IPS-18c (cell line): ENCODE measurements around the gene SLC7A11.
A peak's percentile ranks its signal among the peaks of the same experiment; 100 is the strongest.
"Not testable (repeated sequence)": the region's sequence is repeated elsewhere in the genome, so short reads cannot be mapped to it uniquely, and the experiment has no call there.

ENCODE experiments used
- H3K4me3 ChIP-seq: 2 replicates; pipeline ENCODE4 v1.7.0; 2013; ENCODE audit warnings: low read depth, mild to moderate bottlenecking, low read length, moderate library complexity; ENCODE audit not compliant: insufficient read depth
- H3K9me3 ChIP-seq: one replicate; pipeline ENCODE4 v1.6.1; 2013; ENCODE audit warnings: mild to moderate bottlenecking, low read length, moderate library complexity; ENCODE audit not compliant: control insufficient read depth, insufficient read depth

SLC7A11 gene

DNA sequence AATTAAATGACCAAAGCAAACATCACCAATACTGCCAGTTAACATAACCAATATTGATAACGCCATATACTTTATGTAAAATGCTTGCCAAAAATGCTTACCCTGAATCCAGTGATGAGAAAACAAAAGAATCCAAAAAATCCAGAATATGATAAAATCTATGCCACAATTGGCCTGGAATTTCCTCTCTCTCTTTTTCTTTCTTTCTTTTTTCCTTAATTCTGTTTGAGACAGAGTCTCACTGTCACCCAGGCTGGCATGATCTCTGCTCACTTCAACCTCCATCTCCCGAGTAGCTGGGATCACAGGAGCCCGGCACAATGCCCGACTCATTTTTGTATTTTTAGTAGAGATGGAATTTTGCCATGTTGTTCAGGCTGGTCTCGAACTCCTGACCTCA is 9.8 kb upstream of the SLC7A11 start:
- no peak overlapping the region for H3K4me3 ChIP-seq
- H3K9me3 ChIP-seq: no peaks in the 10 kb centered on the region

DNA sequence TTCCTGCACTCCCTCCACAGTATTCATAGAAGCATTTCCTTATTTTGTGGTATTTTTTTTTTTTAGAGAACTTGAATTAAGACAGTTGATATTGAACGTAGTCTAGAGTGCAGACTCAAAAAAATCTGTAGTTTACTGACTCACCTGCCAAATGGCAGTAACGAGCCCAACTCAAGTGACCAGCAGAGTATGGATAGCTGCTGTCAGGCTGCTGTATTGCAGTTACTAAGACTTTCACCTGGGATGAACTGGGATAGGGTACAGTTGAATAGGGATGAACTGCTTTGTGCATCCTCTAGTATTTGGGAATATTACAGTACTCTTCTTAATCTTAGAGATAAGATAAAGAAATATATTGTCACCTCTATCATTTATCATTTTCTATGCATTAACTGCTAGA is 7.0 kb upstream of the SLC7A11 start:
- Histone ChIP-seq H3K9me3 (no peaks in the 10 kb centered on the region), H3K4me3 (no peak overlapping the region)

DNA sequence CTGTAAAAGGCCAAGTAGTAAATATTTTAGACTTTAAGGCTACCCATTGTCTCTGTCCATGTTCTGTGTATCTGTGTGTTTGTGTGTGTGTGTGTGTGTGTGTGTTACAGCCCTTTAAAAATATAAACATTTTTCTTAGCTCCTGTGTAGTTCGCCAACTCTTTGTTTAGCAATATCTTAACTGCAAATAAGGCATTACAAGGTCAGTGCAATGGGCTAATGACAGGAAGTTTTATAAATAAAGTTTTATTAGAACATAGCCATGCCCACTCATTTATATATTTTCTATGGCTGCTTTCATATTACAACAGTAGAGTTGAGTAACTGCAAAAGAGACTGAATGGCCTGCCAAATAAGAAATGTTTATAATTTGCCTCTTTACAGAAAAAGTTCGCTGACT is 5.9 kb upstream of the SLC7A11 start:
- Histone ChIP-seq H3K9me3 (no peaks in the 10 kb centered on the region), H3K4me3 (no peak overlapping the region)

DNA sequence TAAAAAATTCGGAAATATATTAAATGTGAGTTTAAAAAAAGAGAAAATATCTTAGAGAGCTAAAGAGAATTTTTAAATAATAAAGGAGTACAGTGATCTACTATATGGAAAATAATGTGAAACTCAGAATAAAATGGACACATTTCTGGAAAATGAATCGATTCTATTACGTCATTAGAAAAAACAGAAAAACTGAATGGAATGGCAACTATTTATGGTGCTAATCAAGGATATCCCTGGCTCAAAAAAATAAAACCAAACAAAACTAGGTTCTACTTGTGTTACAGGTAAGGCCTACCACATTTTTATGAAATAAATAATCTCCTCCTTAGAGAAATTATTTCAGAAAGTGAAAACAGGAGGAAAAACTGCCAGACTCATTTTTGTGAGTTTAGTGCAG is 5.5 kb upstream of the SLC7A11 start:
- no peaks in the 10 kb centered on the region for H3K9me3 ChIP-seq
- no peak overlapping the region for H3K4me3 ChIP-seq

DNA sequence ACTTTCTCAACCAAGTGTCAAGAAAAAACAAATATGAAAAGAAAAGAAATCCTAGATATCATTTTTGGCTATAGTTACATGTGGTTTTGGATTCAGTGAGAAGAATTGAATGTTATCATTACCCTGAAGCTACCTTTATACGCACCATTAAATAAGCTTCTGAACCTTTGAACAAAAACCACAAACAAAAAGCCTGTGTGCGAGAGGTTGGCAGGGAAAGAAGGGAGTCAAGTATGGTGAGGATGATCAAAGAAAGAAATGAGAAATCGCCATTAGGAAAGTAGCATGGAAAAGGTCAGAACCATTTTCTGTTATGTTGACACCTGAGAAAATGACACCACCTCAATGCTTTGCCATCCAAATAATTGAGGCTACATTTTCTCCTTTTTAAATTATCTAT is 1.2 kb upstream of the SLC7A11 start:
- H3K4me3 ChIP-seq: no peak overlapping the region
- H3K9me3 ChIP-seq: no peaks in the 10 kb centered on the region

DNA sequence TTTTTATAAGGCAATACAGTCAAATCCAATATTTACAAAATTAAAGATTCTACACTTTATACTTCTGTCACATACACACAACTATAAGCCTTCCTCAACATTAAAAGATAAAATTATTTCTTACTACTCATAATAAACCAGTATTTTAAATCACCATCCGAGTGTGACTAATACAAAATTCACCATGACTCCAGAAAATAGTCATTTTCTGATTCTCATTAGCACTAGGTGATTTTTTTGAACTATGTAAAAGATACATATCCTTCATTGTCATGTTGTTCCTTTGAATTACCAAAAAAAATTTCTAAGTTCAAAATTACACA is 646 bp upstream of the SLC7A11 start:
- Histone ChIP-seq H3K9me3 (no peaks in the 10 kb centered on the region), H3K4me3 (no peak overlapping the region)

DNA sequence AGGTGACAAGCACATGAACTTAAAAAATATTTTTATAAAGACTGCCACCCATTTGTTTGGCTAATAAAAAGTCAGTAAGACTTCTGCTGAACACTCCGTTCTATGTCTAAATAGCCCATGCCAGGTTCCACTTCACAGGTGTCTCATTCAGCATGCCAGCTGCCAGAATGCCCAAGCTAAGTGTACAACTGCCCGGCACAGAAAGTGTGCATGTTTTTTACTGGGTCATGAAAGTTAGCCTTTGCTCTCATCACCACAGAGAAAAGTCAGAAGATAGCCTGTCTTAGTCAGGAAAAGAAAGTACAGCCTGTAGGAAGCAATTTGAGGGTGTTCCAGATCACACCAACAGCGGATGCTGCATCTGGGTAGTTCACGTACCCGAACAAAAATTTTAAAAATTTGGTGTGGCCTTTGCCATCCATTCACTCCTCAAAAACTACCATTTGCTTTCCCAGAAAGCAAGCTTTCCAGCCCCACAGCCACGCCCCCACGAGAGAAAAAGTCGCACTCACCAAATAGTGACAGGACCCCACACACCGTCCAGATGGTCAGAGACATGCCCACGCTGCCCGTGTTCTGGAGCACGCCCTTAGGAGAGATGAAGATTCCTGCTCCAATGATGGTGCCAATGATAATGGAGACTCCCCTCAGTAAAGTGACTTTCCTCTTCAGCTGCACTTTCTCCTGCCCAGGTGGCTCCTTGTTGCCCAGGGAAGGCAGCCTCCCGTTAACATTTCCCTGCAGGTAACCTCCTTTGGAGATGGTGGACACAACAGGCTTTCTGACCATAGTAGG is 671 bp downstream of the SLC7A11 start:
- Histone ChIP-seq H3K4me3 (peak overlapping the region; percentile 48), H3K9me3 (no peaks in the 10 kb centered on the region)

DNA sequence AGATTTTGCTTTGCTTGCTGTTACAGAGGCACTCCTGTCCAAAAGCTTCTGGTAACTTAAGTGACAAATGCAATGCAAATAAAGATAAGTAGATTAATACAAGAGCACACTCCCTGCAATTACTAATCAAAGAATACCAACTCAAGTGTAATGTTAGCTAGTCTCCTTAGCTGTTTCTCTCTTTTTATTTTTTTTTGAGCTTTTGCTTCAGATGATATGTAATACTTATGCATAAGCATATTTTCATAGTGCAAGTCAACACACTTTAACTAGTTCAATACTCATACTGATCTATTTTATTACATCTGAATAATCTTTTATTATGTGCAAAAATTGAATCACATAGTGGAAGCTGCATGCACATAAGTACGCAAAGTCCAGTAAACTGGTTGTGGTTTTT is 2.7 kb downstream of the SLC7A11 start:
- Histone ChIP-seq H3K4me3 (no peak overlapping the region), H3K9me3 (no peaks in the 10 kb centered on the region)

DNA sequence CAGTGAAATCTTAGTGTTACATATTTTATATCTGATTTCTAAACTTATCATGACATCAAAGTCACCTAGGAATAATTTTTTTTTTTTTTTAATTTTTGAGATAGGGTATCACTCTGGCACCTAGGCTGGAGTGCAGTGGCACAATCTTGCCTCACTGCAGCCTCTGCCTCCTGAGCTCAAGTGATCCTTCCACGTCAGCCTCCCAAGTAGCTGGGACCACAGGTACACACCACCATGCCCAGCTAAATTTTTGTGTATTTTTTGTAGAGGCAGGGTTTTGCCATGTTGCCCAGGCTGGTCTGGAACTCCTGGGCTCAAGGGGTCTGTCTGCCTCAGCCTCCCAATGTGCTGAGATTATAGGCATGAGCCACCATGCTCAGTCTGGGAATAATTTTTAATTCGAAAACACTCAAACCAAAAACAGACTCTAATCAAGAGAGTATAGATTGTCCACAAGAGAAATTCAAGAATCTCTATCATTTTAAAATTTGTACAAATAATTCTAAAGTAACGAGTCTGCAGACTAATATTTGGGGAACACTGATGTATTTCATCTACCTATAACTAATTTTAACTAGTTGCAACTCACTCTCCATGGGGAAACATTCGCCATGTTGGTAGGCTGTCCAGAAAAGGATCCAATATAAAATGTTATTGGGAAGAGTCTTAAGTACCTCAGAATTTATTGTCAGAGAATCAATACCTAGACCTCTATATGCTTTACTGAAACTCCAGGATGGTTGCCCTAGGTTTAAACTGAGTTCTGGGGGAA is 3.4 kb downstream of the SLC7A11 start:
- no peak overlapping the region; the same call in 1 of the 2 replicates for H3K4me3 ChIP-seq

DNA sequence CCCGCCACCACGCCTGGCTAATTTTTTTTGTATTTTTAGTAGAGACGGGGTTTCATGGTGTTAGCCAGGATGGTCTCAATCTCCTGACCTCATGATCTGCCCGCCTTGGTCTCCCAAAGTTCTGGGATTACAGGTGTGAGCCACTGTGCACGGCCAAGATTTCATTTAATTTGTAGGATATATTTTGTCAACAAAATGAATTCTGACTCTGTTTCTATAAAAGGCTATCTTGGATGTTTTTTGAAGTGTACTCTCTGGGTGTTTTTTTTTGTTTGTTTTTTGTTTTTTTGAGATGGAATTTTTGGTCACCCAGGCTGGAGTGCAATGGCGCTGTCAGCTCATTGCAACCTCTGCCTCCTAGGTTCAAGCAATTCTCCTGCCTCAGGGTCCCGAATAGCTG is 5.0 kb downstream of the SLC7A11 start:
- H3K9me3 ChIP-seq, H3K4me3 ChIP-seq: not testable (repeated sequence)

More for the DNA sequence above, 3.4 kb downstream of the SLC7A11 start:
- no peaks in the 10 kb centered on the region for H3K9me3 ChIP-seq

DNA sequence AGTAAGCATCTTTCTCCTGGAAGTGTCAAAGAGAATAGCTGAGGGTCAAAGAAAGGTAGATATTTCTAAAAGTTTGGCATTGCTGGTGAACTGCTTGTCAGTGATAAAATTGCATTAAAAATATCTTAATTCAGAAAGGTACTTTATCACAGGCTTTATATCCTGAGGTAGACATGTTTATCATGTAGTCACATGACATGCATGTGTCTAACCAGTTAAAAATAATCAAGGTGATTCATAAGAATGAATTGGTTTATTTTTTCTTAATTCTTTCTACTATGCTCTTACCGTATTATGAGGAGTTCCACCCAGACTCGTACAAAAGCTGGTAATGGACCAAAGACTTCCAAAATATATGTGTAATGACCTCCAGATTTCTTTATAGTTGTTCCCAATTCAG is 6.1 kb downstream of the SLC7A11 start:
- Histone ChIP-seq H3K4me3 (no peak overlapping the region), H3K9me3 (no peaks in the 10 kb centered on the region)

DNA sequence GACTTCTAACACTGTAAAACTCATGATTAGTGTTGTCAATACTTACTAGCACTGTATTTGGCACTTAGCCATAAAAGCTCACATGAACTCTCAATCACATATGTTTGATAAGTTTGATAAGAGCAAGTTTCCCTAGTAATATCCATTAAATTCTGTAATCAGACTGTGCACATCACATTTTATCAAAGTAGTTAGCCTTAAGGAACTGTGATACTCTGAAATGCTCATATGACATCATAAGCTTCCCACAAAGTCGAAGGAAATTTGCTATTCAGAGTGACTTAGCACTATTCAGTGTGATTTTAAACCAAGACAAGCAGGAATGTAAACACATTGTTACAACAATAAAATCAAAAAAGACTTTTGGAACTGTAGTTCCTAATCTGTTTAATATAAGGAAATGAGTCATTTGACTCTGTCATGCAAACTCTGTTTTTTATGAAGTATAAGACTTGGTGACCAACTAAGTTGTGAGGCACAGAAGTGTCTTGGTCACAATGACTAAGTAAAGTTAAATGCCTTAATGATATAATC is 6.7 kb downstream of the SLC7A11 start:
- H3K4me3 ChIP-seq: no peak overlapping the region
- no peaks in the 10 kb centered on the region for H3K9me3 ChIP-seq

DNA sequence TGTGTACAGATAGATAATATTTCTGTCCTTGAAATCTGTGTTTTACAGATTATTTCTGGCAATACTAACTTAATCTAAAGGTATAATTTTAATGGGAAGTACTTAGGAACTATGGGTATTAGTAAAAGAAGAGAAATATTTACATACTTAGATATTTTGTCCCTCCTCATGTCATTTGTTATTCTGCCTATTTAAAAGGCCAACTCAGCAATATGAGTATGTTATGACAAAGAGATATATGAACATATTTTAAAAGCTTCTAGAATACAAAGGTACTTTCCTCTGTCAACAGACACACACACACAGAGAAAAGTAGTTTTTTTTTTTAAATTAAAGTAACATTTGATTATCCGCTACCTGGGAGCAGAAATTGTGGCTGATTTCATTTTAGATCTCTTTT is 7.9 kb downstream of the SLC7A11 start:
- H3K9me3 ChIP-seq: no peaks in the 10 kb centered on the region
- no peak overlapping the region for H3K4me3 ChIP-seq

DNA sequence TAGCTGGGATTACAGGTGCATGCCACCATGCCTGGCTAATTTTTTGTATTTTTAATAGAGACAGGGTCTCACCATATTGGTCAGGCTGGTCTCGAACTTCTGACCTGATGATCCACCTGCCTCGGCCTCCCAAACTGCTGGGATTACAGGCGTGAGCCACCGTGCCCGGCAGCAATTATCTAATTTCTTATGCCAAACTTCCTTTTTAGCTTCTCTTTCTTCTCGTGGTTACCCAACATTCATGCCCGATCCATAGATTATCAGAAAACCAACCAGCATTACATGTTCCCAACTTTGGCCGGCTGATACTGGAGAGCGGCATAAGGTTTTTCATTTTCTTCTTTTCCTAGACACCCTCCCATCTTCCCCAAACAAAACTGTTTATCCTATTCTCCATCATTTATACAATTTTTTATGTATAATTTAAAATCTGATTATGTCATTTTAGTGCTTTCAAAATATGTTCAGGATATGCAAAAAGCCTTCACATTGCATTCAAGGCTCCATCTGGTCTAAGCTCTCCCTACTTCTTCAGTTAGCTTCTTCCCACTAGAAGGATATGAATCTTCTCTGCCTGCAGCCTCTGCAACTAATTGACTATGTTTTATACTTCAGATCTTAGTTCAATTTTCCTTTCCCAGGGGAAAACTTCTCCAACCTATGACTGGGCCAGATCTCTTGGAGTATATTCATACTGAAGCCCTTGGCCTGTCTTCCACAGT is 8.7 kb downstream of the SLC7A11 start:
- Histone ChIP-seq H3K9me3 (no peaks in the 10 kb centered on the region), H3K4me3 (no peak overlapping the region)

DNA sequence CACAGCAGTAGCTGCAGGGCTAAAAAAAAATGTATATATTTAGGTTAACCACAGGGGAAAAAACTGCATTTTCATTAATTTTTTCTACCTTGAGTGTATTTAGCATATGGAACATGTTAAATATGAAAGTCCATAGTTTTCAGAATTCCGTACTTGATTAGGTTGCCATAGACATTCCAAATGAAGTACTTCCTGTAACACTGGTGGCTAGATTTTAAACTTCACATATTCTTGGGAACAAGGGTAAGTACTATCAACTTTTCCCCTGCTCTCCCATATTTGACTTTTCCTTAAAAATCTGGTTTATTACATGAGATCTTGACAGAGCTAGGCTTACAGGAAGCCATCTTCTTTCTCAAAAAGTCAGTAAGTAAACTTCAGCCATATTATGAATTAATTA is 9.8 kb downstream of the SLC7A11 start:
- Histone ChIP-seq H3K9me3 (no peaks in the 10 kb centered on the region), H3K4me3 (no peak overlapping the region)

DNA sequence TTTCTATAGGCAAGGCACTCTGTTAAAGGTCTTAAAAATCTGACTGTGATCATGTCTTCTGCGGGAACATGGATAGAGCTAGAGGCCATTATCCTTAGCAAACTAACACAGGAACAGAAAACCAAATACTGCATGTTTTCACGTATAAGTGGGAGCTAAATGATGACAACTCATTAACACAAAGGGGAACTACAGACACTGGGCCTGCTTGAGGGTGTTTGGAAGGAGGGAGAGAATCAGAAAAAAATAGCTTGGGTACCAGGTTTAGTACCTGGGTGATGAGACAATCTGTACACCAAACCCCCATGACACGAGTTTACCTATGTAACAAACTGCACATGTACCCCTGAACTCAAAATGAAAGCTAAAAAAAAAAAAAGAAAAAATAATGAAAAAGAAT is 12.1 kb downstream of the SLC7A11 start:
- Histone ChIP-seq H3K4me3 (no peak overlapping the region), H3K9me3 (no peaks in the 10 kb centered on the region)

DNA sequence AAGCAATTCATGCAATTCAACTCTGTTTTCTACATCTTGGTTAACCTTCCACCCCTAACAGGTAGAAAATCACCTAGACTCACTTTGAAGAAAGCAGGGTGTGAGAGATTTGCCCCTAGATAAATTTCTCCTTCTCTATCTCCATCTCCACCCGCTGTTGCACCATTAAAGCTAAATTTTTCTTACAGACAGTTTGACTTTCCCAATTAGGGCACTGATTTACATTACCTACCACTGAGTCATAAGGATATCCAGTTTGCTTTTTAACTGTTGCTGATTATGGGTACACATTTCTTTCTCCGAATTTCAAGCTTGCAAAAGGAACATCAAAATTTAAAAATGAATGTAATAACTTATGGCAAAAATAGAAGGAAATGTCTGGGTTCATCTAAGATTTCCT is 13.0 kb downstream of the SLC7A11 start:
- H3K9me3 ChIP-seq: no peaks in the 10 kb centered on the region
- H3K4me3 ChIP-seq: no peak overlapping the region

DNA sequence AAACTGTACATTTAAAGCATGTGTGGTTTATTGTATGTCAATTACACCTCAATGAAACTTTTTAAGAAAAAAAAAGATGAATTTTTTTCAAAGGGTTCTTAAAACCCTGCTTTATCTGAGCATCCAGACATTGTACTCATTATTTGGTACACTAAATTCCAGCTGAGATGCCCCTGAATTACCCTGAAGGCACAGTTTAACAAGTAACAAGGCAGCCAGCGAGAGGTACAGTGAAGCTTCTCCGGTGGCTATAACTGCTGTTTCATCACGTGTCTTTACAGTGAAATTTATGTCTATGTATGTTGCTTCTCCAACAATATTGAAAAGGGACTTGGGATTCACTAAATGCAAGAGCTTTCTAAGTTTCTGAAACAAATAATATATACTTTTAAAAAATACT is 15.8 kb downstream of the SLC7A11 start:
- H3K4me3 ChIP-seq: no peak overlapping the region
- H3K9me3 ChIP-seq: no peaks in the 10 kb centered on the region
